Stomach (tissue), 4 donors: ENCODE results near the gene ANOS1.

Experiments used
- CTCF ChIP-seq, 7 experiments: fragments of 450-650 bp in 4 of 7; fragments of 200-600 bp in 3 of 7; sonication (generic) in 3 of 7; IDR thresholded peaks; one replicate each; pipeline ENCODE4 v1.5.1; 2016 to 2019; ENCODE audit warnings: antibody characterized with exemption in 7 of 7, control low read depth in 2 of 7, mild to moderate bottlenecking in 1 of 7
- EP300 ChIP-seq: sonication (generic); formaldehyde crosslinking; IDR thresholded peaks from one replicate; pipeline ENCODE4 v1.6.1; 2017; ENCODE audit warnings: antibody characterized with exemption
- POLR2A ChIP-seq, 4 donors: fragments of 450-650 bp; IDR thresholded peaks; one replicate each; pipeline ENCODE4 v1.6.1; 2016; ENCODE audit warnings: antibody characterized with exemption in 4 of 4, control low read depth in 2 of 4, mild to moderate bottlenecking in 1 of 4, moderate library complexity in 1 of 4
- POLR2AphosphoS5 ChIP-seq, 3 donors: sonication (generic); formaldehyde crosslinking; IDR thresholded peaks; one replicate each; pipeline ENCODE4 v1.6.1; 2016; ENCODE audit warnings: antibody characterized with exemption in 3 of 3

- TF ChIP-seq CTCF (IDR thresholded peaks at IDR 0.05) (no peak), POLR2AphosphoS5 (IDR thresholded peaks at IDR 0.05) (no peak), POLR2A (IDR thresholded peaks at IDR 0.05) (no peak), EP300 (no peak)
These were observed 78.0 kb downstream of the ANOS1 start for GRCh38 chrX:8653956-8654355.
